H9 (cell line): Measurements from ENCODE around the gene PAIP2. TPM values are rescaled to one million over a fixed set of nuclear protein-coding genes. Genes with fewer than 3 reads are reported as not detected.

Experiments used
- DNase-seq: peaks from one replicate; pipeline ENCODE4 v3.0.0-alpha.2; 2017
- H2AFZ ChIP-seq: one replicate; pipeline ENCODE4 v1.6.1; 2013; ENCODE audit warnings: mild to moderate bottlenecking, low read length, control low read depth, moderate library complexity
- H2AK5ac ChIP-seq: 2 replicates; pipeline ENCODE4 v1.6.1; 2013; ENCODE audit warnings: low read length, control low read depth, mixed read lengths; ENCODE audit not compliant: insufficient read length
- H2BK120ac ChIP-seq: one replicate; pipeline ENCODE4 v1.6.1; 2013; ENCODE audit warnings: low read depth, mild to moderate bottlenecking, low read length, control low read depth, inconsistent platforms; ENCODE audit not compliant: poor library complexity, severe bottlenecking
- H2BK12ac ChIP-seq: 2 replicates; pipeline ENCODE4 v1.6.1; 2013; ENCODE audit warnings: low read length, control low read depth, mixed read lengths, low read depth; ENCODE audit not compliant: insufficient read length
- H2BK15ac ChIP-seq: 2 replicates; pipeline ENCODE4 v1.6.1; 2013; ENCODE audit warnings: low read depth, low read length, control low read depth
- H2BK20ac ChIP-seq: one replicate; pipeline ENCODE4 v1.6.1; 2013; ENCODE audit warnings: low read depth, mild to moderate bottlenecking, low read length, control low read depth, inconsistent platforms; ENCODE audit not compliant: poor library complexity, severe bottlenecking
- H2BK5ac ChIP-seq: 2 replicates; pipeline ENCODE4 v1.6.1; 2013; ENCODE audit warnings: low read length, control low read depth, mixed read lengths; ENCODE audit not compliant: insufficient read length
- H3K14ac ChIP-seq: 2 replicates; pipeline ENCODE4 v1.6.1; 2013; ENCODE audit warnings: low read length, control low read depth; ENCODE audit not compliant: insufficient read depth
- H3K18ac ChIP-seq: 2 replicates; pipeline ENCODE4 v1.6.1; 2013; ENCODE audit warnings: low read depth, mild to moderate bottlenecking, mixed read lengths, low read length, control low read depth; ENCODE audit not compliant: insufficient read length
- H3K23ac ChIP-seq: 2 replicates; pipeline ENCODE4 v1.6.1; 2013; ENCODE audit warnings: low read length, control low read depth, mixed read lengths, low read depth; ENCODE audit not compliant: insufficient read length
- H3K23me2 ChIP-seq: 2 replicates; pipeline ENCODE4 v1.6.1; 2013; ENCODE audit warnings: low read depth, mild to moderate bottlenecking, mixed read lengths, low read length, control low read depth; ENCODE audit not compliant: insufficient read length, poor library complexity, severe bottlenecking
- H3K27ac ChIP-seq: 2 replicates; pipeline ENCODE4 v1.5.1; 2013; ENCODE audit warnings: low read length, control low read depth, mixed read lengths, low read depth; ENCODE audit not compliant: insufficient read length
- H3K27me3 ChIP-seq: 2 replicates; pipeline ENCODE4 v1.6.1; 2013; ENCODE audit warnings: low read length, control low read depth, inconsistent platforms; ENCODE audit not compliant: insufficient read depth
- H3K4ac ChIP-seq: 2 replicates; pipeline ENCODE4 v1.6.1; 2013; ENCODE audit warnings: low read depth, mild to moderate bottlenecking, control low read depth, inconsistent platforms, low read length, moderate library complexity
- H3K4me1 ChIP-seq: 2 replicates; pipeline ENCODE4 v1.6.1; 2013; ENCODE audit warnings: low read length, control low read depth, inconsistent platforms; ENCODE audit not compliant: insufficient read depth
- H3K4me2 ChIP-seq: 2 replicates; pipeline ENCODE4 v1.6.1; 2013; ENCODE audit warnings: low read length, control low read depth, mixed read lengths; ENCODE audit not compliant: insufficient read length, insufficient read depth
- H3K56ac ChIP-seq: 2 replicates; pipeline ENCODE4 v1.6.1; 2013; ENCODE audit warnings: low read depth, mild to moderate bottlenecking, mixed read lengths, low read length, control low read depth; ENCODE audit not compliant: insufficient read length
- H3K79me1 ChIP-seq: 2 replicates; pipeline ENCODE4 v1.6.1; 2013; ENCODE audit warnings: low read depth, mild to moderate bottlenecking, moderate library complexity, low read length, control low read depth, inconsistent platforms; ENCODE audit not compliant: insufficient read depth, poor library complexity, severe bottlenecking
- H3K79me2 ChIP-seq: 2 replicates; pipeline ENCODE4 v1.6.1; 2013; ENCODE audit warnings: low read length, control low read depth, inconsistent platforms; ENCODE audit not compliant: insufficient read depth
- H3K9ac ChIP-seq: 2 replicates; pipeline ENCODE4 v1.6.1; 2013; ENCODE audit warnings: low read length, control low read depth, mixed read lengths; ENCODE audit not compliant: insufficient read length; ENCODE audit errors: extremely low read depth
- H3K9me3 ChIP-seq: one replicate; pipeline ENCODE4 v1.6.1; 2013; ENCODE audit warnings: low read depth, low read length, inconsistent platforms; ENCODE audit not compliant: control insufficient read depth
- H3T11ph ChIP-seq: one replicate; pipeline ENCODE4 v1.6.1; 2013; ENCODE audit warnings: mild to moderate bottlenecking, low read length, control low read depth, inconsistent platforms
- H4K20me1 ChIP-seq: one replicate; pipeline ENCODE4 v1.6.1; 2013; ENCODE audit not compliant: control insufficient read depth, insufficient read length, insufficient read depth
- H4K5ac ChIP-seq: 2 replicates; pipeline ENCODE4 v1.6.1; 2013; ENCODE audit warnings: low read depth, mild to moderate bottlenecking, mixed read lengths, low read length, control low read depth; ENCODE audit not compliant: insufficient read length
- H4K8ac ChIP-seq: replicated peaks from 2 replicates; pipeline ENCODE4 v1.6.1; 2013; ENCODE audit warnings: low read length, control low read depth, mixed read lengths, low read depth; ENCODE audit not compliant: insufficient read length
- H4K91ac ChIP-seq: 2 replicates; pipeline ENCODE4 v1.6.1; 2013; ENCODE audit warnings: low read depth, mild to moderate bottlenecking, moderate library complexity, mixed read lengths, low read length, control low read depth; ENCODE audit not compliant: insufficient read length
- H3K27ac Mint-ChIP-seq, 3 experiments: 2 replicates in 2 of 3; 3 replicates in 1 of 3; pipeline ENCODE4 v1.8.0; 2020 to 2021; ENCODE audit warnings: mixed read lengths in 3 of 3, mild to moderate bottlenecking in 1 of 3, moderate library complexity in 1 of 3
- H3K27me3 Mint-ChIP-seq: 2 replicates; pipeline ENCODE4 v1.8.0; 2021; ENCODE audit warnings: low read depth, mild to moderate bottlenecking, moderate library complexity, mixed read lengths
- H3K36me3 Mint-ChIP-seq, 3 experiments: 2 replicates in 2 of 3; 3 replicates in 1 of 3; pipeline ENCODE4 v1.8.0; 2020 to 2021; ENCODE audit warnings: low read depth in 3 of 3, mixed read lengths in 3 of 3; ENCODE audit not compliant: insufficient read depth in 1 of 3
- H3K4me1 Mint-ChIP-seq, 2 experiments: 2 replicates each; pipeline ENCODE4 v1.8.0; 2020; ENCODE audit warnings: mixed read lengths in 2 of 2
- H3K4me3 Mint-ChIP-seq, 2 experiments: 2 replicates in 1 of 2; 3 replicates in 1 of 2; pipeline ENCODE4 v1.8.0; 2020 to 2021; ENCODE audit warnings: mild to moderate bottlenecking in 2 of 2, mixed read lengths in 2 of 2, moderate library complexity in 1 of 2
- H3K9me3 Mint-ChIP-seq, 2 experiments: 2 replicates in 1 of 2; 3 replicates in 1 of 2; pipeline ENCODE4 v1.8.0; 2020; ENCODE audit warnings: mild to moderate bottlenecking in 2 of 2, mixed read lengths in 2 of 2, moderate library complexity in 1 of 2
- WGBS: extraction: QIAGEN DNeasy Blood & Tissue Kit; methylation state at CpG from one replicate; pipeline ENCODE4 v1.1.7; 2013; ENCODE audit warnings: missing lambda C conversion rate, low lambda C conversion rate, mixed read lengths; ENCODE audit not compliant: insufficient read length; ENCODE audit errors: extremely low coverage; 5-methylcytosine and 5-hydroxymethylcytosine counted together
- total RNA-seq: library from RNA; stranded (reverse); gene quantifications from 2 replicates; pipeline ENCODE4 v1.2.1, GENCODE V29; 2021
- TF ChIP-seq, protein P1 (sequence below): fragments of 200-600 bp; sonication (generic); conservative IDR thresholded peaks from 3 replicates; pipeline ENCODE4 v1.8.0; 2021; ENCODE audit warnings: antibody characterized with exemption, mild to moderate bottlenecking

PAIP2 gene
- total RNA-seq, 1 experiment from 2014 or later: 121 TPM

DNA sequence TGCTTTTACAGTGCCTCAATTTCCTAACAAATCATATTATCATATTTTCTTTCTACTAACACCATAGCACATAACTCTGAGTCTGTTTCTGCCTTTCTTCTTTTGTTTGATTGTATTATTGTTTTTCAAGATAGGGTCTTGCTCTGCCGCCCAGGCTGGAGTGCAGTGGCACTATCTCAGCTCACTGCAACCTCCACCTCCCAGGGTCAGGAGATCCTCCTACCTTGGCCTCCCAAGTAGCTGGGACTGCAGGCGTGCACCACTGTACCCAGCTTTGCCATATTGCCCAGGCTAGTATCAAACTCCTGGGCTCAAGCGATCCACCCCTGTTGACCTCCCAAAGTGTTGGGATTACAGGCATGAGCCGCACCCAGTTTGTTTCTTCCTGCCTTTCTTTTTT, 18.7 kb downstream of the PAIP2 start:
- Histone ChIP-seq H4K8ac (no peak overlapping the region), H3K27ac (no peak overlapping the region), H3K56ac (no peak overlapping the region), H3K4me2 (no peak overlapping the region), H3K23me2 (no peaks in the 10 kb centered on the region), H3K4ac (no peak overlapping the region), H3K79me1 (peaks cover 19% of the 10 kb centered on the region), H3K9ac (no peak overlapping the region), H4K20me1 (no peaks in the 10 kb centered on the region), H3K27me3 (no peaks in the 10 kb centered on the region), H3K18ac (no peak overlapping the region), H3K23ac (no peak overlapping the region), H4K5ac (no peak overlapping the region), H3T11ph (no peak overlapping the region), H2BK5ac (no peak overlapping the region), H3K79me2 (peaks cover 19% of the 10 kb centered on the region; the same call in 1 of the 2 replicates), H3K9me3 (no peaks in the 10 kb centered on the region), H2BK120ac (no peak overlapping the region), H2BK20ac (no peak overlapping the region), H4K91ac (no peak overlapping the region), H3K4me1 (no peaks in the 10 kb centered on the region), H2BK15ac (no peak overlapping the region), H2BK12ac (no peak overlapping the region), H2AFZ (no peak overlapping the region), H3K14ac (no peak overlapping the region), H2AK5ac (no peak overlapping the region)
- no peak for DNase-seq
- H3K36me3 Mint-ChIP-seq: peaks cover 24 to 50% (median 42%) of the 10 kb centered on the region in 3 experiments; a peak in 6 of 7 replicates
- no peak overlapping the region for H3K4me3 Mint-ChIP-seq
- peak overlapping the region in 1 of 3 experiments; percentile 66; a peak in 1 of 7 replicates for H3K27ac Mint-ChIP-seq
- TF ChIP-seq, protein P1, sequence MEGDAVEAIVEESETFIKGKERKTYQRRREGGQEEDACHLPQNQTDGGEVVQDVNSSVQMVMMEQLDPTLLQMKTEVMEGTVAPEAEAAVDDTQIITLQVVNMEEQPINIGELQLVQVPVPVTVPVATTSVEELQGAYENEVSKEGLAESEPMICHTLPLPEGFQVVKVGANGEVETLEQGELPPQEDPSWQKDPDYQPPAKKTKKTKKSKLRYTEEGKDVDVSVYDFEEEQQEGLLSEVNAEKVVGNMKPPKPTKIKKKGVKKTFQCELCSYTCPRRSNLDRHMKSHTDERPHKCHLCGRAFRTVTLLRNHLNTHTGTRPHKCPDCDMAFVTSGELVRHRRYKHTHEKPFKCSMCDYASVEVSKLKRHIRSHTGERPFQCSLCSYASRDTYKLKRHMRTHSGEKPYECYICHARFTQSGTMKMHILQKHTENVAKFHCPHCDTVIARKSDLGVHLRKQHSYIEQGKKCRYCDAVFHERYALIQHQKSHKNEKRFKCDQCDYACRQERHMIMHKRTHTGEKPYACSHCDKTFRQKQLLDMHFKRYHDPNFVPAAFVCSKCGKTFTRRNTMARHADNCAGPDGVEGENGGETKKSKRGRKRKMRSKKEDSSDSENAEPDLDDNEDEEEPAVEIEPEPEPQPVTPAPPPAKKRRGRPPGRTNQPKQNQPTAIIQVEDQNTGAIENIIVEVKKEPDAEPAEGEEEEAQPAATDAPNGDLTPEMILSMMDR: no peak
- no peaks in the 10 kb centered on the region for H3K9me3 Mint-ChIP-seq
- no peaks in the 10 kb centered on the region for H3K27me3 Mint-ChIP-seq
- H3K4me1 Mint-ChIP-seq: peaks cover 0 to 7% of the 10 kb centered on the region in 2 experiments; a peak in 1 of 4 replicates
- WGBS: no CpG with 5 or more reads among the region's 4 CpGs
